Skeletal muscle tissue (tissue), 4 donors: ENCODE data around the gene TNRC18. TPM values are rescaled to one million over a fixed set of nuclear protein-coding genes. Genes with fewer than 3 reads are reported as not detected.

Experiments used
- H3K27ac ChIP-seq: one replicate; pipeline ENCODE4 v1.7.0; 2013; ENCODE audit warnings: mild to moderate bottlenecking, low read depth, low read length, inconsistent platforms
- H3K27me3 ChIP-seq, 3 donors: one replicate each; pipeline ENCODE4 v1.7.0; 2013; ENCODE audit warnings: low read length in 3 of 3; ENCODE audit not compliant: control insufficient read depth in 3 of 3, insufficient read depth in 3 of 3
- H3K36me3 ChIP-seq, 3 donors: one replicate each; pipeline ENCODE4 v1.7.0; 2013; ENCODE audit warnings: low read length in 3 of 3; ENCODE audit not compliant: control insufficient read depth in 3 of 3, insufficient read depth in 3 of 3
- H3K4me1 ChIP-seq, 3 donors: one replicate each; pipeline ENCODE4 v1.7.0; 2013; ENCODE audit warnings: low read length in 3 of 3, mild to moderate bottlenecking in 3 of 3; ENCODE audit not compliant: control insufficient read depth in 3 of 3, insufficient read depth in 3 of 3
- H3K4me3 ChIP-seq, 3 donors: one replicate each; pipeline ENCODE4 v1.7.0; 2013; ENCODE audit warnings: low read length in 3 of 3
- H3K9ac ChIP-seq, 3 donors: one replicate each; pipeline ENCODE4 v1.7.0; 2013; ENCODE audit warnings: low read length in 3 of 3, mild to moderate bottlenecking in 3 of 3, moderate library complexity in 2 of 3, low read depth in 1 of 3
- H3K9me3 ChIP-seq, 3 donors: one replicate each; pipeline ENCODE4 v1.7.0; 2013; ENCODE audit warnings: low read length in 3 of 3; ENCODE audit not compliant: control insufficient read depth in 3 of 3
- total RNA-seq: library from RNA; depleted of rRNA; stranded (reverse); fragments of >200 nt; gene quantifications from one replicate; pipeline ENCODE4 v1.2.3, GENCODE V29; 2014
- donor health status: Osteomylitis.

TNRC18 gene
- total RNA-seq, 1 donor from 2014 or later = 25.6 TPM

DNA sequence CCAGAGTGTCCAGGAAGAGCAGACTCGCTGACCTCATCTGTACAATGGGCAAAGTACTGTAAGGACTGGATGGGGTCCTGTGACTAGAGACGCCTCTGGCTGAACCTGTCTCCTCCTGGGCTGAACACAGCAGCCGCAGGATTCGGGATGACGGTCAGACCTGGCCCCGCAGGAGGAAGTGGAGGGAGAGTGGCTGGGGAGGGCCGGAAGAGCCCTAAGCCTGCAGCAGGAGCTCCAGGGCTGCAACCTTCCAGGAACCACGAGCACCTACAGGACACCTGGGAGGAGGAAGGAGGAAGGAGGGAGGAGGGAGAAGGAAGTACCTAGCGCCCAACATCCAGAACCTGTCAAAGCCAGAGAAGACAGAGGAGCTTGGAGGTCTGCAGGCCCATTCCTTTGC, 30.3 kb downstream of the TNRC18 start:
- Histone ChIP-seq H3K27me3 (no peaks in the 10 kb centered on the region), H3K4me1 (peaks cover 8 to 14% (median 11%) of the 10 kb centered on the region in 3 donors), H3K9me3 (no peaks in the 10 kb centered on the region), H3K27ac (no peak overlapping the region), H3K36me3 (peaks cover 20 to 25% (median 25%) of the 10 kb centered on the region in 3 donors), H3K4me3 (no peak overlapping the region), H3K9ac (no peak overlapping the region)

GRCh38 chr7:5390918-5391317, 32.7 kb downstream of the TNRC18 start:
- H3K27ac ChIP-seq = no peak overlapping the region
- no peak overlapping the region for H3K4me3 ChIP-seq
- peaks cover 0 to 3% (median 0%) of the 10 kb centered on the region in 3 donors for H3K4me1 ChIP-seq
- H3K9ac ChIP-seq = no peak overlapping the region
- H3K36me3 ChIP-seq = peaks cover 28 to 33% (median 30%) of the 10 kb centered on the region in 3 donors
- no peaks in the 10 kb centered on the region for H3K27me3 ChIP-seq
- H3K9me3 ChIP-seq = no peaks in the 10 kb centered on the region

DNA sequence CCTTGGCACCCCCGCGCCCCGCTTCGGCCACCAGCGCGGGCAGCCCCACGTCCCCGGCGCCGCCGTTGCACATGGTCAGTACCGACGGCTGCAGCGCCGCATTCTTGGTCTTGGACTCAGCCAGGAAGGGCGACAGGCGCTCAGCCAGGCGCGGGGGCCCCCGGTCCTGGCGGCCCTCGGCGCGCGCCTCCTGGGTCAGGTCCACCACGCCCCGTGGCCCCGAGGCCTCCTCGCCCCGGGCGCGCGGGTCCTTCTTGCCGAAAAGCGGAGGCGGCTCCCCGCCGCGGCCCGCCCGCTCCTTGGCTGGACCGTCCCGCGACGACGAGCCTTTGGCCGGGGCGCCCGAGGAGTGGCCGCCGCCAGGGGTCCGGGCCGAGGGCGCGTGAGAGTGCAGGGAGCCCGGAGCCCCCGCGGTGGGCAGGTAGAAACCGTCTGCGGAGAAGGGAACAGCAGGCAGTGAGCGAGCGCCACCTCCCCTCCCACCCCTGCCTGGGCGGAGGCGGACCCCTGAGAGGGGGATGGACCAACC, 34.7 kb downstream of the TNRC18 start:
- Histone ChIP-seq H3K4me3 (no peak overlapping the region), H3K27me3 (no peaks in the 10 kb centered on the region), H3K27ac (no peak overlapping the region), H3K36me3 (peaks cover 26 to 33% (median 32%) of the 10 kb centered on the region in 3 donors), H3K9me3 (no peaks in the 10 kb centered on the region), H3K4me1 (peaks cover 0 to 10% (median 6%) of the 10 kb centered on the region in 3 donors), H3K9ac (no peak overlapping the region)

GRCh38 chr7:5388273-5388901, 35.2 kb downstream of the TNRC18 start:
- no peak overlapping the region for H3K9ac ChIP-seq
- H3K27ac ChIP-seq = no peak overlapping the region
- no peaks in the 10 kb centered on the region for H3K9me3 ChIP-seq
- no peaks in the 10 kb centered on the region for H3K27me3 ChIP-seq
- H3K4me1 ChIP-seq = peaks cover 0 to 13% (median 8%) of the 10 kb centered on the region in 3 donors
- no peak overlapping the region for H3K4me3 ChIP-seq
- peaks cover 21 to 31% (median 26%) of the 10 kb centered on the region in 3 donors for H3K36me3 ChIP-seq

GRCh38 chr7:5387711-5388245, 35.9 kb downstream of the TNRC18 start:
- Histone ChIP-seq H3K36me3 (peaks cover 15 to 24% (median 21%) of the 10 kb centered on the region in 3 donors), H3K4me1 (peaks cover 5 to 19% (median 13%) of the 10 kb centered on the region in 3 donors), H3K4me3 (no peak overlapping the region), H3K9me3 (no peaks in the 10 kb centered on the region), H3K27ac (no peak overlapping the region), H3K9ac (no peak overlapping the region), H3K27me3 (no peaks in the 10 kb centered on the region)

GRCh38 chr7:5384618-5385017, 39.0 kb downstream of the TNRC18 start:
- H3K9ac ChIP-seq = no peak overlapping the region
- H3K4me1 ChIP-seq = peaks cover 8 to 33% (median 27%) of the 10 kb centered on the region in 3 donors
- no peaks in the 10 kb centered on the region for H3K9me3 ChIP-seq
- no peak overlapping the region for H3K27ac ChIP-seq
- no peak overlapping the region for H3K4me3 ChIP-seq
- H3K36me3 ChIP-seq = peaks cover 9 to 13% (median 10%) of the 10 kb centered on the region in 3 donors
- H3K27me3 ChIP-seq = no peaks in the 10 kb centered on the region

- H3K9me3 ChIP-seq = no peaks in the 10 kb centered on the region
- H3K36me3 ChIP-seq = peaks cover 8 to 9% (median 9%) of the 10 kb centered on the region in 3 donors
- no peak overlapping the region for H3K4me3 ChIP-seq
- H3K27me3 ChIP-seq = no peaks in the 10 kb centered on the region
- H3K9ac ChIP-seq = no peak overlapping the region
- H3K4me1 ChIP-seq = peaks cover 8 to 33% (median 27%) of the 10 kb centered on the region in 3 donors
- no peak overlapping the region for H3K27ac ChIP-seq
Observed at GRCh38 chr7:5383314-5384098, 40.1 kb downstream of the TNRC18 start.

DNA sequence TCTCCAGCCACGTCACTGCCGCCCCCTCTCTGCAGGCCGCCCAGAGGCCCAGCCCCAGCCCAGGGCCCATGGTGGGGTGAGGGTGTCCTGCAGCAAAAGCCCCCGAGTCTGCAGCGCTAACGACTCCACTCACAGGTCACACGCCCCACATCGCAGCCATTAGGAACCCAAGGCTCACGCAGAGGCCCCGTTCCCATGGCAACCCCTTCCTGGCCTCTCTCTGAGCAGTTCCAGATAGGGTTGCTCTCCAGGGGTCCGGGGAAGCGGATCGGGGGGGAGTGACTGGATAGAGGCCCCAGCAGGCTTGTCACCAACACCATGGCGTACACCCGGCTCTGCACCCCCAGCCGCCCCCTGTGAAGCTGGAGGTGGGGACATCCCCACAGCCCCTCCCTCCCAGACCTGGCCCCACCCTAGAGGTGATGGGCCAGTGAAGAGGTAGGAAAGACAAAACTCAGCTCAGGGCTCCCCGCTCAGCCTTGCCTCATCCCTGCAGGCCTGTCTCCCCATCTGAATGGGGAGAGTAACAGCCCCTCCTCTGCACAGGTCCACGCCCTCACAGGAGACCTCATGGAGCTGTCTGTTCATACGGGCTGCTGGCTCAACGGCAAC, 41.2 kb downstream of the TNRC18 start:
- peaks cover 8 to 33% (median 27%) of the 10 kb centered on the region in 3 donors for H3K4me1 ChIP-seq
- H3K9me3 ChIP-seq = no peaks in the 10 kb centered on the region

DNA sequence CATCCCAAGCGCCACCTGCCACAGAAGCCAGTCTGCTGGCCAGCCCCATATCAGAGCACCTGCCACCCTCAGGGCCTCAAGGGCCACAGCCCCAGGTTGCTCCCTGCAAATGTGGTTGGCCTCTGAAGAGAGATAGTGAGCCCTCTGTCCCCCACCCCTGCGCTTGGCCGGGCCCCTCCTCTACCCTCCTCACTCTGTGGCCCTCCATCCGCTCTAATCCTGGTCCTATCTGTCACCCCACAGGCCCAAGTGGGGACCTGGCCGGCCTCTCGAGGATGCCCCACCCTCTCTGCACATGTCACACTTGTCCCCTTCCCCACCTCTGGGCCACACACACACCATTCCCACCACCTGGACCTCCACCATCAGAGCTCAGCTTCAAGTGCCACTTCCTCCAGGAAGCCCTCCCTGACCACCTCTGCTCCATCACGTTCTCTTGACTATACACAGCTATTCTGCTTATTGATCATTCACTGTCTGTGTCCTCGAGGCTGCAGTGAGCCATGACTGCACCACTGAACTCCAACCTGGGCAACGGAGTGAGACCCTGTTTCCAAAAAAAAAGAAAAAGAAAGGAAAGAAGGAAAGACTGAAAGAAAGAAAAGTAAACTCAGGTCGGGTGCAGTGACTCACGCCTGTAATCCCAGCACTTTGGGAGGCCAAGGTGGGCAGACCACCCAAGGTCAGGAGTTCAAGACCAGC, 42.4 kb downstream of the TNRC18 start:
- no peak overlapping the region for H3K27ac ChIP-seq

More for the DNA sequence above, 41.2 kb downstream of the TNRC18 start:
- H3K4me3 ChIP-seq = no peak overlapping the region
- H3K27me3 ChIP-seq = no peaks in the 10 kb centered on the region
- no peak overlapping the region for H3K9ac ChIP-seq
- peaks cover 5 to 10% (median 8%) of the 10 kb centered on the region in 3 donors for H3K36me3 ChIP-seq
- H3K27ac ChIP-seq = no peak overlapping the region

More for the DNA sequence above, 42.4 kb downstream of the TNRC18 start:
- H3K9ac ChIP-seq = peak overlapping the region in 1 of 3 donors; percentile 3
- peaks cover 3 to 8% (median 5%) of the 10 kb centered on the region in 3 donors for H3K36me3 ChIP-seq
- H3K9me3 ChIP-seq = no peaks in the 10 kb centered on the region
- H3K4me3 ChIP-seq = no peak overlapping the region
- peaks cover 8 to 33% (median 27%) of the 10 kb centered on the region in 3 donors for H3K4me1 ChIP-seq
- H3K27me3 ChIP-seq = no peaks in the 10 kb centered on the region
